Urothelium cell line (cell line): ENCODE measurements around the gene DAPK2.

ENCODE experiments used
- DNase-seq: peaks from one replicate; pipeline ENCODE4 v3.0.0; 2011; ENCODE audit warnings: low spot score, mixed read lengths
- FAIRE-seq: peaks from 2 replicates; lab custom pipeline; 2011; peaks lifted over from hg19 to GRCh38; lab: Jason Lieb, UNC

Gene DAPK2

GRCh38 chr15:63879211-63879610 lies 167.1 kb downstream of the DAPK2 start:
- no peak for FAIRE-seq
- no peak for DNase-seq

GRCh38 chr15:63877713-63878271 lies 168.5 kb downstream of the DAPK2 start:
- FAIRE-seq (no peak), DNase-seq (no peak)

GRCh38 chr15:63876085-63876662 lies 170.1 kb downstream of the DAPK2 start:
- no peak for FAIRE-seq
- DNase-seq = no peak

- no peak for DNase-seq
- no peak for FAIRE-seq
These were observed 171.7 kb downstream of the DAPK2 start for GRCh38 chr15:63874616-63875015.

GRCh38 chr15:63872759-63873510 lies 173.3 kb downstream of the DAPK2 start:
- FAIRE-seq = no peak

GRCh38 chr15:63870487-63871209 lies 175.6 kb downstream of the DAPK2 start:
- FAIRE-seq = no peak
- DNase-seq = peak; percentile 94

More at GRCh38 chr15:63872759-63873510, 173.3 kb downstream of the DAPK2 start:
- DNase-seq = no peak

- FAIRE-seq = no peak
- no peak for DNase-seq
These were observed 176.3 kb downstream of the DAPK2 start for GRCh38 chr15:63870043-63870394.

GRCh38 chr15:63869371-63870042 lies 176.8 kb downstream of the DAPK2 start:
- FAIRE-seq (no peak), DNase-seq (no peak)

- DNase-seq (no peak), FAIRE-seq (no peak)
These were observed 182.1 kb downstream of the DAPK2 start for GRCh38 chr15:63864186-63864585.

GRCh38 chr15:63861946-63862517 lies 184.3 kb downstream of the DAPK2 start:
- no peak for FAIRE-seq
- no peak for DNase-seq

- DNase-seq = no peak
- FAIRE-seq = no peak
These were observed 185.7 kb downstream of the DAPK2 start for GRCh38 chr15:63860555-63860954.

- no peak for DNase-seq
- FAIRE-seq = no peak
These were observed 186.1 kb downstream of the DAPK2 start for GRCh38 chr15:63860155-63860554.

- no peak for DNase-seq
- FAIRE-seq = no peak
These were observed 187.4 kb downstream of the DAPK2 start for GRCh38 chr15:63858881-63859280.

- FAIRE-seq = no peak
- DNase-seq = no peak
These were observed 187.8 kb downstream of the DAPK2 start for GRCh38 chr15:63858448-63858847.

- no peak for DNase-seq
- no peak for FAIRE-seq
These were observed 188.8 kb downstream of the DAPK2 start for GRCh38 chr15:63857461-63857856.
